Measurements from ENCODE around the gene PSG7.
"Not testable (repeated sequence)": the region's sequence is repeated elsewhere in the genome, so short reads cannot be mapped to it uniquely, and the experiment has no call there.

The PSG7 gene

GRCh38 chr19:42913516-42913915 is 23.5 kb downstream of the PSG7 start:
- DNase-seq, result not testable (repeated sequence)

GRCh38 chr19:42912941-42913340 is 24.1 kb downstream of the PSG7 start:
- not testable (repeated sequence) for DNase-seq

- not testable (repeated sequence) for DNase-seq
Observed at GRCh38 chr19:42911731-42912130, 25.3 kb downstream of the PSG7 start.

DNA sequence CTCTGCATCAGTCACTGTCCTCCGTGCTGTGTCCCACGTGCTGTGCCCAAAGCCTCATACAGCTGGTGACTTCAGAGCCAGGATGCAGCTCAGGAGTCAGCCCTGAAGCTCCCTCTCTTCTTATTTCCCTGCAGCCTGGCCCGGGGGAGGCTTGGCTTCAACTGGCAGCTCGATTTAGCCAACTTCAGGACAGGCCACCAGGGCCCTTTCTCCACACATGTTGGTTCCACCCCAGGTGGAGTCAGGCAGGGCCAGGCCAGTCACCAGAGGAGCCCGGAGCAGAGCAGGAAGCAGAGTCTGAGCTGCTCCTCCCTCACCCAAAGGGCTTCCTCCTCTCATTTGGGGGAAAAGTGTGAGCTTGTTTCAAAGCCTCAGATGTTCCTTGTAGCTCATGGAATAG is 30.8 kb downstream of the PSG7 start:
- DNase-seq, result not testable (repeated sequence)

DNA sequence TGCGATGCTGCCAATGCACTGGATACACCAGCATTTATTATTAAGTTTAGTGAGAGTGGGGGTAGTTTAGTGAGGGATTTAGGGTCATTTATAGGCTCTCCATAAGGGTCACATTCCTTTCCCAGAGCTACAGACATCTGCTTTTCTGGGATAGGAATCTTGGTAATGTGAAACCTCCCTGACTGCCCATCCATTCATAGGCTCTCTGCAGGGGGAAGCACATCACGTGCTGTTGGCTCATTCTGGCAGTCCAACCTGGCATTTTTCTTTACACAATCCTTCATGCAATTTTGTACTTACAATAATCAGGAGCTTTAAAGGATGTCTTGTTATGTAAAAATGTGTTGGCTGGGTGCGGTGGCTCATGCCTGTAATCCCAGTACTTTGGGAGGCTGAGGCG is 36.4 kb downstream of the PSG7 start:
- not testable (repeated sequence) for DNase-seq

- not testable (repeated sequence) for DNase-seq
Observed at GRCh38 chr19:42899674-42900073, 37.3 kb downstream of the PSG7 start.

- not testable (repeated sequence) for DNase-seq
Observed at GRCh38 chr19:42899110-42899509, 37.9 kb downstream of the PSG7 start.

- DNase-seq, result not testable (repeated sequence)
Observed at GRCh38 chr19:42898656-42899055, 38.4 kb downstream of the PSG7 start.

DNA sequence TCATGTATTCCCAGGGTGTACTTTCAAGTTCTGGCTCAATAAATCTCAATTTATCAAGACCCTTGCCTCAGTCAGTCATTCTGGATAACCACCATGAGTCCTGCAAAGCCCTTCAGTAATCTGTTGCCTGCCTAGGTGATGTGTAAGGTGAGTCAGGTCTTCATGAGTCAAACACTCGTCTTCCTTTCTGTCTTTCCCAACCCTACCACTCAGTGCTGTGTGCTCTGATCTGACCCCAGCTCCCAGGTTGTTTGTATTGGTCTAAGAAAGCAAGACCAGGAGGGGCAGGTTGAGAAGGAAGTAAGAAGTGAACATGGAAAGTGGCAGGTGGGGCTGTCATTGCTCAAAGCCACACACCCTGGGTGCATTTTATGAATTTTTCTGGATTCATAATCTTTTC is 39.3 kb downstream of the PSG7 start:
- DNase-seq, result not testable (repeated sequence)

DNA sequence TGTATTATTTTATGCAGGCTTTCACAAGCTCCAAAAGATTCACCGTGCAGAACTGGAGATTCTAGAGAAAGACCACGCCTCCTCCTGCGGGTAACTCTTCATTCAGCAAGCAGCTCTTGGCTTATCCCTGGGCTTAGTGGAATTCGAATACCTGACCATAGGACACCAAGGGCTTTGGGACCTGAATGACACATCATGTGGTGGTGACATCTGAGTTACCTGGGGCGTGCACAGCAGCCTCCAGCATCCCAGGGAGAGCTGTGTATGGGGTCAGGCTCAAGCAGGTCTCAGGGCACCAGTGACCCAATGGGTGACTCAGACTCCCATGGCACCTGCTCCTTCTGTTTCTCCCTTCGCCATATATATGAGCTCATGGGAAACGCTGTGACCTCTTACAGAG is 46.6 kb downstream of the PSG7 start:
- DNase-seq, result not testable (repeated sequence)

- not testable (repeated sequence) for DNase-seq
Observed at GRCh38 chr19:42887876-42888445, 49.0 kb downstream of the PSG7 start.

- not testable (repeated sequence) for DNase-seq
Observed at GRCh38 chr19:42882730-42883129, 54.3 kb downstream of the PSG7 start.

DNA sequence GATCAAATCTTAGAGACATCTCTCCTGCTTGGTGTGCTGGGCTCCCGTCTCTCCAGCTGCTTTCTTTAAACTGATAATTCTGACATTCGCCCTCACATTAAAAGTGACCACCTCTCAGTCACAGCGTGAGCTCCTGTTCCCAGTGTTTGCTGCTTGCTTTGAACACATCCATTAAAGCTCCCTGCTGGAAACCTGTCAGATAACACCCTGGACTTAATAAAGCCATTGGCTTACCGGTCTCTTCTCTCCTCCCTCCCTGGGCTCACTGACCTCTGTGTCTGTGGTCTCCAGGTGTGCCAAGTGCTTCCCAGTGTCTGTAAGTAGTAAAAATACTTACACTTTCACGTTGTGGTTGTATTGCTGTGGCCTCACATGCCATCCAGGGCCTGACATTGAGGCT is 55.0 kb downstream of the PSG7 start:
- not testable (repeated sequence) for DNase-seq

DNA sequence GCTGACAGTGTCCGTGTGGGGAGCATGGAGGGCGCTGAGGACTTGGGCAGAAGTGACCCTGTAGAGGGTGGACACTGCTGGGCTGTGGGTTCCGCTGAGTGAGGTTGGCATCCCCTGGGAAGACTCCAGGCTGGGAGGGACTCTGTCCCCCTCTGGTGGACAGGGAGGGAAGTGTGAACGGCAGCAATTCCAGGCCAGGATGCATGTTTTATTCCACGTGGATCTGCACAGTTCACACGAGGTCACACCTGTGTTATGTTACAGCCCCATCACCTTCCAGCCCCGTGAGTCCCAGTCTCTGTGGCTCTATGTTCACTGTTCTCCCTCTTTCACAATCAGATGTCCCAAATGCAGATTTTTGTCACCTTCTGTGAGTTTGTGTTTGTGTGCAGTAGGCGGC is 55.7 kb downstream of the PSG7 start:
- DNase-seq, result not testable (repeated sequence)

DNA sequence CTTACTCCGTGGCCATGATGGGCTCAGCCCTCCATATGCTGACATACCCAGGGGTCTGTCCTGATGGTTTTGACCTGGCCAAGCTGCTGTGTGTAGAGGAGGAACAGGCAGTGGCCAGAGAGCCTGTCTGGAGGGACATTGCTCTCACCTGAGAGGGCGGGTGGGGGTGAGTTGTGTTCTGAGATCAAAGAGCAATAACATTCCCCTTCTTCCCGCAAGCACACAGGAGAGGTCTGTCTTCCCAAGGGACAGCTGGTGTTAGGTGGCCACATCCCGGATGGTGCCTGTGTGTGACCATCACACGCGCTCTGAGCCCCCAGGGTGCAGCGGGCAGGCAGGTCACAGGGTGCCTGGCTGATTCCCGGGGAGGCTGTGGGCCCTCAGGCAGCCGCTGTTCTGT is 56.4 kb downstream of the PSG7 start:
- DNase-seq, result not testable (repeated sequence)

DNA sequence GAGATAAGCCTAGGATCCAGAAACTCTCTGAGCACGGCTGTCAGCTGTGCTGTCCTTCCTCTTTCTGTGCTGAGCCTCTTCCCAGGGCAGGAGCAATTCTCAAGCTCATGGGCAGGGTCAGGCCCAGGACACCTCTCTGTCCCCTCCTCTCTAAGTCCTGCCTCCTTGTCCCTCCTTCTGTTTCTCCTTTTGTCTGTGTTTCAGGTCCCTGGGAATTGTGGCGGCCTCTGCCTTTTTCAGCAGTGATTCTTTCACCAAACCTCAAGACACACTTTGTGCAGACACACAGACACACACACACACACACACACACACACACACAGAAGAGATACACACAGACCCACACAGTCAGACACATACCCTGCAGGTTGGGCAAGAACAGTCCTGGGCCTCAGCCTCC is 57.4 kb downstream of the PSG7 start, which contains the start of gene PSG1:
Gene PSG1 (minus strand): TSS at position 101 of the 400 bp plus-strand sequence. CDS start 132 bp downstream, outside the sequence.
- no peak for DNase-seq

DNA sequence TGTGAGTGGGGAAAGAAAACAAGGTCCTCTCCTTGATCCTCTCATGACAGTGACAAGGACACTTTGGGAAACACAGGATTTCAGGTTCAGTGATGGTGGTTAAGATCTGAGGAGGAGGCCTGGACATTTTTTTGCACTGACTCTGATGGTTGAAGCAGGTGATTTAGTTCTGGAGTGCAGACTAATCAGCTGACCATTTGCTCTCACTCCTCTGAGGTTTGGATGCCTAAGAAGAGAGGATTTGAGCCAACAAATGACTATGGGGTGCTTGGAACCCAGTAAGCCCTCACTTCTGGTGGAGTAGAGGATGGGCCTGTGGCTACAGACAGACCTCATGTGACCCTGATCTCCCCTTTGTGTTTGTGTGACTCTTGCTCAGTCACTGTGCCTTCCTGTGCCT is 60.4 kb downstream of the PSG7 start:
- DNase-seq, result not testable (repeated sequence)

- not testable (repeated sequence) for DNase-seq
Observed at GRCh38 chr19:42875881-42876280, 61.1 kb downstream of the PSG7 start.

- not testable (repeated sequence) for DNase-seq
Observed at GRCh38 chr19:42874901-42875813, 61.9 kb downstream of the PSG7 start.

GRCh38 chr19:42874136-42874535 is 62.9 kb downstream of the PSG7 start:
- DNase-seq, result not testable (repeated sequence)

Measured in islet precursor cell (in vitro differentiated cells).